ENCODE measurements around the gene UBA7. TPM values are rescaled to one million over a fixed set of nuclear protein-coding genes. Genes with fewer than 3 reads are reported as not detected.
"Not testable (repeated sequence)": the region's sequence is repeated elsewhere in the genome, so short reads cannot be mapped to it uniquely, and the experiment has no call there.

Gene UBA7
- total RNA-seq, 1 experiment from 2014 or later: 1.2 TPM

GRCh38 chr3:49826016-49826415 is 12.3 kb upstream of the UBA7 start:
- H3K27me3 Mint-ChIP-seq (ENCODE audit: low read depth): no peaks in the 10 kb centered on the region
- ChIA-PET CTCF (interaction anchor here (0.7 to 2.5 kb wide), 9 partner anchors 9 to 125 kb away, joined by 3 to 14 read pairs (median 5); partner anchors contain the start of genes INKA1 and MON1A), POLR2A (interaction anchor here (0.5 kb wide), 1 partner anchor 200 kb away, joined by 3 read pairs; no protein-coding TSS in a partner anchor)
- no peak for TF ChIP-seq MXD4 (CRISPR knock-in tag; IDR thresholded peaks at IDR 0.05; ENCODE audit: borderline replicate concordance)
- TF ChIP-seq TEAD4 (CRISPR knock-in tag; IDR thresholded peaks at IDR 0.05): no peak
- no peak for TF ChIP-seq ZNF232 (CRISPR knock-in tag; IDR thresholded peaks at IDR 0.05)
- no peak for TF ChIP-seq GTF2I (CRISPR knock-in tag; conservative IDR thresholded peaks at IDR 0.05)
- no peak for TF ChIP-seq CREB1 (CRISPR knock-in tag; IDR thresholded peaks at IDR 0.05)
- no peak for TF ChIP-seq ZNF121 (CRISPR knock-in tag; IDR thresholded peaks at IDR 0.05)
- TF ChIP-seq, protein P1, sequence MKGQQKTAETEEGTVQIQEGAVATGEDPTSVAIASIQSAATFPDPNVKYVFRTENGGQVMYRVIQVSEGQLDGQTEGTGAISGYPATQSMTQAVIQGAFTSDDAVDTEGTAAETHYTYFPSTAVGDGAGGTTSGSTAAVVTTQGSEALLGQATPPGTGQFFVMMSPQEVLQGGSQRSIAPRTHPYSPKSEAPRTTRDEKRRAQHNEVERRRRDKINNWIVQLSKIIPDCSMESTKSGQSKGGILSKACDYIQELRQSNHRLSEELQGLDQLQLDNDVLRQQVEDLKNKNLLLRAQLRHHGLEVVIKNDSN (CRISPR knock-in tag; IDR thresholded peaks at IDR 0.05): no peak
- TF ChIP-seq, protein P2, sequence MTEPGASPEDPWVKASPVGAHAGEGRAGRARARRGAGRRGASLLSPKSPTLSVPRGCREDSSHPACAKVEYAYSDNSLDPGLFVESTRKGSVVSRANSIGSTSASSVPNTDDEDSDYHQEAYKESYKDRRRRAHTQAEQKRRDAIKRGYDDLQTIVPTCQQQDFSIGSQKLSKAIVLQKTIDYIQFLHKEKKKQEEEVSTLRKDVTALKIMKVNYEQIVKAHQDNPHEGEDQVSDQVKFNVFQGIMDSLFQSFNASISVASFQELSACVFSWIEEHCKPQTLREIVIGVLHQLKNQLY (CRISPR knock-in tag; IDR thresholded peaks at IDR 0.05): no peak
- TF ChIP-seq, protein P3, sequence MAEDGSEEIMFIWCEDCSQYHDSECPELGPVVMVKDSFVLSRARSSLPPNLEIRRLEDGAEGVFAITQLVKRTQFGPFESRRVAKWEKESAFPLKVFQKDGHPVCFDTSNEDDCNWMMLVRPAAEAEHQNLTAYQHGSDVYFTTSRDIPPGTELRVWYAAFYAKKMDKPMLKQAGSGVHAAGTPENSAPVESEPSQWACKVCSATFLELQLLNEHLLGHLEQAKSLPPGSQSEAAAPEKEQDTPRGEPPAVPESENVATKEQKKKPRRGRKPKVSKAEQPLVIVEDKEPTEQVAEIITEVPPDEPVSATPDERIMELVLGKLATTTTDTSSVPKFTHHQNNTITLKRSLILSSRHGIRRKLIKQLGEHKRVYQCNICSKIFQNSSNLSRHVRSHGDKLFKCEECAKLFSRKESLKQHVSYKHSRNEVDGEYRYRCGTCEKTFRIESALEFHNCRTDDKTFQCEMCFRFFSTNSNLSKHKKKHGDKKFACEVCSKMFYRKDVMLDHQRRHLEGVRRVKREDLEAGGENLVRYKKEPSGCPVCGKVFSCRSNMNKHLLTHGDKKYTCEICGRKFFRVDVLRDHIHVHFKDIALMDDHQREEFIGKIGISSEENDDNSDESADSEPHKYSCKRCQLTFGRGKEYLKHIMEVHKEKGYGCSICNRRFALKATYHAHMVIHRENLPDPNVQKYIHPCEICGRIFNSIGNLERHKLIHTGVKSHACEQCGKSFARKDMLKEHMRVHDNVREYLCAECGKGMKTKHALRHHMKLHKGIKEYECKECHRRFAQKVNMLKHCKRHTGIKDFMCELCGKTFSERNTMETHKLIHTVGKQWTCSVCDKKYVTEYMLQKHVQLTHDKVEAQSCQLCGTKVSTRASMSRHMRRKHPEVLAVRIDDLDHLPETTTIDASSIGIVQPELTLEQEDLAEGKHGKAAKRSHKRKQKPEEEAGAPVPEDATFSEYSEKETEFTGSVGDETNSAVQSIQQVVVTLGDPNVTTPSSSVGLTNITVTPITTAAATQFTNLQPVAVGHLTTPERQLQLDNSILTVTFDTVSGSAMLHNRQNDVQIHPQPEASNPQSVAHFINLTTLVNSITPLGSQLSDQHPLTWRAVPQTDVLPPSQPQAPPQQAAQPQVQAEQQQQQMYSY (CRISPR knock-in tag; IDR thresholded peaks at IDR 0.05): no peak
- no peak for TF ChIP-seq HMGA2 (CRISPR knock-in tag; IDR thresholded peaks at IDR 0.05)
- no peak for TF ChIP-seq ATF1 (CRISPR knock-in tag; IDR thresholded peaks at IDR 0.05)
- no peak for TF ChIP-seq FOXP1 (CRISPR knock-in tag; IDR thresholded peaks at IDR 0.05; ENCODE audit: borderline replicate concordance)
- no peak for TF ChIP-seq PRRX2 (CRISPR knock-in tag; IDR thresholded peaks at IDR 0.05)
- TF ChIP-seq, protein P4, sequence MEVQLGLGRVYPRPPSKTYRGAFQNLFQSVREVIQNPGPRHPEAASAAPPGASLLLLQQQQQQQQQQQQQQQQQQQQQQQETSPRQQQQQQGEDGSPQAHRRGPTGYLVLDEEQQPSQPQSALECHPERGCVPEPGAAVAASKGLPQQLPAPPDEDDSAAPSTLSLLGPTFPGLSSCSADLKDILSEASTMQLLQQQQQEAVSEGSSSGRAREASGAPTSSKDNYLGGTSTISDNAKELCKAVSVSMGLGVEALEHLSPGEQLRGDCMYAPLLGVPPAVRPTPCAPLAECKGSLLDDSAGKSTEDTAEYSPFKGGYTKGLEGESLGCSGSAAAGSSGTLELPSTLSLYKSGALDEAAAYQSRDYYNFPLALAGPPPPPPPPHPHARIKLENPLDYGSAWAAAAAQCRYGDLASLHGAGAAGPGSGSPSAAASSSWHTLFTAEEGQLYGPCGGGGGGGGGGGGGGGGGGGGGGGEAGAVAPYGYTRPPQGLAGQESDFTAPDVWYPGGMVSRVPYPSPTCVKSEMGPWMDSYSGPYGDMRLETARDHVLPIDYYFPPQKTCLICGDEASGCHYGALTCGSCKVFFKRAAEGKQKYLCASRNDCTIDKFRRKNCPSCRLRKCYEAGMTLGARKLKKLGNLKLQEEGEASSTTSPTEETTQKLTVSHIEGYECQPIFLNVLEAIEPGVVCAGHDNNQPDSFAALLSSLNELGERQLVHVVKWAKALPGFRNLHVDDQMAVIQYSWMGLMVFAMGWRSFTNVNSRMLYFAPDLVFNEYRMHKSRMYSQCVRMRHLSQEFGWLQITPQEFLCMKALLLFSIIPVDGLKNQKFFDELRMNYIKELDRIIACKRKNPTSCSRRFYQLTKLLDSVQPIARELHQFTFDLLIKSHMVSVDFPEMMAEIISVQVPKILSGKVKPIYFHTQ (CRISPR knock-in tag; IDR thresholded peaks at IDR 0.05): no peak
- no peak for TF ChIP-seq NR3C1 (CRISPR knock-in tag; conservative IDR thresholded peaks at IDR 0.05; ENCODE audit: low read depth)
- TF ChIP-seq ZNF317 (CRISPR knock-in tag; IDR thresholded peaks at IDR 0.05; ENCODE audit: borderline replicate concordance, low read depth): no peak
- H3K4me3 Mint-ChIP-seq: no peak overlapping the region
- no peaks in the 10 kb centered on the region for H3K4me1 Mint-ChIP-seq
- DNase-seq (ENCODE audit: low spot score) (no peak), ATAC-seq (no peak)
- H3K9me3 Mint-ChIP-seq: no peaks in the 10 kb centered on the region
- H3K27ac Mint-ChIP-seq: no peak overlapping the region
- H3K36me3 Mint-ChIP-seq: peaks cover 15% of the 10 kb centered on the region

GRCh38 chr3:49823131-49823530 is 9.4 kb upstream of the UBA7 start:
- DNase-seq (ENCODE audit: low spot score); POLR2A ChIA-PET; H3K27ac Mint-ChIP-seq; H3K27me3 Mint-ChIP-seq (ENCODE audit: low read depth); H3K36me3 Mint-ChIP-seq; ATAC-seq; H3K9me3 Mint-ChIP-seq; H3K4me1 Mint-ChIP-seq; H3K4me3 Mint-ChIP-seq: not testable (repeated sequence)
- CTCF ChIA-PET: interaction anchor here (0.8 to 1.0 kb wide), 2 partner anchors 20 to 122 kb away, joined by 3 read pairs; partner anchors contain the start of gene INKA1
